ENCODE results near the gene IL17D. TPM values are rescaled to one million over a fixed set of nuclear protein-coding genes. Genes with fewer than 3 reads are reported as not detected.

IL17D gene
- total and polyA plus RNA-seq, 2 experiments from 2014 or later, result 1.6 to 2.3 TPM

DNA sequence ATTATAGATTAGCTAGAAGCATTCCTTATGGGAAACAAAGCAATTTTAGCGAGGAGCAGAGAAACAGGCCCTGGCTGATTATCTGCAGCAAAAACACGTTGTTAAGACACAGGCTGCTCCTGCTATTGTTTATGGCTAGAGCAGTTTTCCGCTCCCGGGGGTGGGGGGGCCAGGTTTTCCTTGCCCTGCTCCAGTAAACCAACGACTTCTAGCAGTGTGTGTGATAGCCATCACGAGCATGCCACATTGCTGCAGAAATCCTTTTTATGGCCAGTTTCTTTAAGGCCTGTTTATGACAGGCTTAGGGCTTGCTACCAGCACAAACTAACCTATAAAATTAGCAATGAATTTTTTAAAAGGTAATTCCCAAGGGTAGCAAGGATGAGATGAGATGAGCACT is 18.4 kb upstream of the IL17D start:
- Histone ChIP-seq H3K4me3 (no peak overlapping the region), H3K27me3 (ENCODE audit: insufficient read depth) (no peaks in the 10 kb centered on the region), H3K9me2 (ENCODE audit: insufficient read depth) (no peaks in the 10 kb centered on the region), H3K36me3 (ENCODE audit: insufficient read depth) (no peaks in the 10 kb centered on the region), H2AFZ (0 out of 2 replicates have a peak overlapping the region, but pooled peaks have one; percentile 53), H4K20me1 (replicated peaks; ENCODE audit: insufficient read depth) (no peaks in the 10 kb centered on the region), H3F3A (replicated peaks; ENCODE audit: low read depth) (no peaks in the 10 kb centered on the region), H3K27ac (ENCODE audit: low read depth) (no peak overlapping the region), H3K79me2 (replicated peaks; ENCODE audit: insufficient read depth) (no peaks in the 10 kb centered on the region), H3K4me2 (no peak overlapping the region), H3K4me1 (ENCODE audit: insufficient read depth) (peaks cover 48% of the 10 kb centered on the region)
- H3K4me1 Mint-ChIP-seq, result peaks cover 56% of the 10 kb centered on the region
- no peaks in the 10 kb centered on the region for H3K36me3 Mint-ChIP-seq (ENCODE audit: low read depth)
- H3K9me3 Mint-ChIP-seq, result no peaks in the 10 kb centered on the region
- no peaks in the 10 kb centered on the region for H3K27me3 Mint-ChIP-seq (ENCODE audit: insufficient read depth, low read depth, poor library complexity)
- no peak overlapping the region; the same call in 2 of the 3 replicates for H3K4me3 Mint-ChIP-seq
- H3K27ac Mint-ChIP-seq, result no peak overlapping the region
- TF ChIP-seq JUNB (IDR thresholded peaks at IDR 0.05; ENCODE audit: unreplicated experiment) (no peak), EZH2 (IDR thresholded peaks at IDR 0.05; ENCODE audit: low read depth, unreplicated experiment) (no peak), NANOG (IDR thresholded peaks at IDR 0.05; ENCODE audit: borderline replicate concordance) (no peak), ZNF331 (CRISPR knock-in tag; IDR thresholded peaks at IDR 0.05; ENCODE audit: low read depth) (no peak)
- TF ChIP-seq, protein P1, sequence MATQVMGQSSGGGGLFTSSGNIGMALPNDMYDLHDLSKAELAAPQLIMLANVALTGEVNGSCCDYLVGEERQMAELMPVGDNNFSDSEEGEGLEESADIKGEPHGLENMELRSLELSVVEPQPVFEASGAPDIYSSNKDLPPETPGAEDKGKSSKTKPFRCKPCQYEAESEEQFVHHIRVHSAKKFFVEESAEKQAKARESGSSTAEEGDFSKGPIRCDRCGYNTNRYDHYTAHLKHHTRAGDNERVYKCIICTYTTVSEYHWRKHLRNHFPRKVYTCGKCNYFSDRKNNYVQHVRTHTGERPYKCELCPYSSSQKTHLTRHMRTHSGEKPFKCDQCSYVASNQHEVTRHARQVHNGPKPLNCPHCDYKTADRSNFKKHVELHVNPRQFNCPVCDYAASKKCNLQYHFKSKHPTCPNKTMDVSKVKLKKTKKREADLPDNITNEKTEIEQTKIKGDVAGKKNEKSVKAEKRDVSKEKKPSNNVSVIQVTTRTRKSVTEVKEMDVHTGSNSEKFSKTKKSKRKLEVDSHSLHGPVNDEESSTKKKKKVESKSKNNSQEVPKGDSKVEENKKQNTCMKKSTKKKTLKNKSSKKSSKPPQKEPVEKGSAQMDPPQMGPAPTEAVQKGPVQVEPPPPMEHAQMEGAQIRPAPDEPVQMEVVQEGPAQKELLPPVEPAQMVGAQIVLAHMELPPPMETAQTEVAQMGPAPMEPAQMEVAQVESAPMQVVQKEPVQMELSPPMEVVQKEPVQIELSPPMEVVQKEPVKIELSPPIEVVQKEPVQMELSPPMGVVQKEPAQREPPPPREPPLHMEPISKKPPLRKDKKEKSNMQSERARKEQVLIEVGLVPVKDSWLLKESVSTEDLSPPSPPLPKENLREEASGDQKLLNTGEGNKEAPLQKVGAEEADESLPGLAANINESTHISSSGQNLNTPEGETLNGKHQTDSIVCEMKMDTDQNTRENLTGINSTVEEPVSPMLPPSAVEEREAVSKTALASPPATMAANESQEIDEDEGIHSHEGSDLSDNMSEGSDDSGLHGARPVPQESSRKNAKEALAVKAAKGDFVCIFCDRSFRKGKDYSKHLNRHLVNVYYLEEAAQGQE (IDR thresholded peaks at IDR 0.05; ENCODE audit: unreplicated experiment), result no peak
- TF ChIP-seq, protein P2, sequence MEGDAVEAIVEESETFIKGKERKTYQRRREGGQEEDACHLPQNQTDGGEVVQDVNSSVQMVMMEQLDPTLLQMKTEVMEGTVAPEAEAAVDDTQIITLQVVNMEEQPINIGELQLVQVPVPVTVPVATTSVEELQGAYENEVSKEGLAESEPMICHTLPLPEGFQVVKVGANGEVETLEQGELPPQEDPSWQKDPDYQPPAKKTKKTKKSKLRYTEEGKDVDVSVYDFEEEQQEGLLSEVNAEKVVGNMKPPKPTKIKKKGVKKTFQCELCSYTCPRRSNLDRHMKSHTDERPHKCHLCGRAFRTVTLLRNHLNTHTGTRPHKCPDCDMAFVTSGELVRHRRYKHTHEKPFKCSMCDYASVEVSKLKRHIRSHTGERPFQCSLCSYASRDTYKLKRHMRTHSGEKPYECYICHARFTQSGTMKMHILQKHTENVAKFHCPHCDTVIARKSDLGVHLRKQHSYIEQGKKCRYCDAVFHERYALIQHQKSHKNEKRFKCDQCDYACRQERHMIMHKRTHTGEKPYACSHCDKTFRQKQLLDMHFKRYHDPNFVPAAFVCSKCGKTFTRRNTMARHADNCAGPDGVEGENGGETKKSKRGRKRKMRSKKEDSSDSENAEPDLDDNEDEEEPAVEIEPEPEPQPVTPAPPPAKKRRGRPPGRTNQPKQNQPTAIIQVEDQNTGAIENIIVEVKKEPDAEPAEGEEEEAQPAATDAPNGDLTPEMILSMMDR (conservative IDR thresholded peaks at IDR 0.05; ENCODE audit: low read depth in 2 of 2), result no peak
- DNase-seq (ENCODE audit: low spot score) (no peak), ATAC-seq (peak; percentile 53)

DNA sequence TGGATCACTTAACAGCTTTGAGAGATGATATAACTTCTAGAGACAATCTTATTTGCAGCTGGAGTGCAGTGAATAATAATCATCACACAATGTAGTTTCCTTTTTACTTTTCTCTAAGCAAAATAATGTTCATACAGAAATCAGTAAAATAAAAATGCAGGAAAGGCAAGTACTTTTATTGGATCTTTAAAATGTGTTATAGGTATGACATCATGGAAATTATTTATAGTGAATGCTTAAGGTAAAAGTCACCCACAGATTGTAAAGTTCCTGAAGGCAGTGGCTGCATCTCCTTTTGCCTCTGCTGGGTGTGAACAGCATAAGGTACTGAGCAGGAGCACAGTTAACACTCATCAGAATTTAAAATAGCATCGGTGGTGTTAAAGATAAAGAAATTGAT is 17.3 kb upstream of the IL17D start:
- Histone ChIP-seq H3K36me3 (ENCODE audit: insufficient read depth) (no peaks in the 10 kb centered on the region), H3K9me2 (ENCODE audit: insufficient read depth) (no peaks in the 10 kb centered on the region), H3K79me2 (replicated peaks; ENCODE audit: insufficient read depth) (no peaks in the 10 kb centered on the region), H3K4me1 (ENCODE audit: insufficient read depth) (peaks cover 48% of the 10 kb centered on the region), H3K27me3 (ENCODE audit: insufficient read depth) (no peaks in the 10 kb centered on the region), H3F3A (replicated peaks; ENCODE audit: low read depth) (no peaks in the 10 kb centered on the region), H3K27ac (ENCODE audit: low read depth) (no peak overlapping the region), H4K20me1 (replicated peaks; ENCODE audit: insufficient read depth) (no peaks in the 10 kb centered on the region), H3K4me3 (no peak overlapping the region), H2AFZ (no peak overlapping the region), H3K4me2 (no peak overlapping the region)
- H3K9me3 Mint-ChIP-seq, result no peaks in the 10 kb centered on the region
- H3K27ac Mint-ChIP-seq, result no peak overlapping the region
- ATAC-seq (no peak), DNase-seq (ENCODE audit: low spot score) (no peak)
- H3K4me3 Mint-ChIP-seq, result no peak overlapping the region
- H3K4me1 Mint-ChIP-seq, result peaks cover 56% of the 10 kb centered on the region
- no peaks in the 10 kb centered on the region for H3K36me3 Mint-ChIP-seq (ENCODE audit: low read depth)
- no peaks in the 10 kb centered on the region for H3K27me3 Mint-ChIP-seq (ENCODE audit: insufficient read depth, low read depth, poor library complexity)
- TF ChIP-seq STAT1 (IDR thresholded peaks at IDR 0.05; ENCODE audit: unreplicated experiment), result no peak
- no peak for TF ChIP-seq ZNF114 (CRISPR knock-in tag; IDR thresholded peaks at IDR 0.05)
- TF ChIP-seq, protein P3, sequence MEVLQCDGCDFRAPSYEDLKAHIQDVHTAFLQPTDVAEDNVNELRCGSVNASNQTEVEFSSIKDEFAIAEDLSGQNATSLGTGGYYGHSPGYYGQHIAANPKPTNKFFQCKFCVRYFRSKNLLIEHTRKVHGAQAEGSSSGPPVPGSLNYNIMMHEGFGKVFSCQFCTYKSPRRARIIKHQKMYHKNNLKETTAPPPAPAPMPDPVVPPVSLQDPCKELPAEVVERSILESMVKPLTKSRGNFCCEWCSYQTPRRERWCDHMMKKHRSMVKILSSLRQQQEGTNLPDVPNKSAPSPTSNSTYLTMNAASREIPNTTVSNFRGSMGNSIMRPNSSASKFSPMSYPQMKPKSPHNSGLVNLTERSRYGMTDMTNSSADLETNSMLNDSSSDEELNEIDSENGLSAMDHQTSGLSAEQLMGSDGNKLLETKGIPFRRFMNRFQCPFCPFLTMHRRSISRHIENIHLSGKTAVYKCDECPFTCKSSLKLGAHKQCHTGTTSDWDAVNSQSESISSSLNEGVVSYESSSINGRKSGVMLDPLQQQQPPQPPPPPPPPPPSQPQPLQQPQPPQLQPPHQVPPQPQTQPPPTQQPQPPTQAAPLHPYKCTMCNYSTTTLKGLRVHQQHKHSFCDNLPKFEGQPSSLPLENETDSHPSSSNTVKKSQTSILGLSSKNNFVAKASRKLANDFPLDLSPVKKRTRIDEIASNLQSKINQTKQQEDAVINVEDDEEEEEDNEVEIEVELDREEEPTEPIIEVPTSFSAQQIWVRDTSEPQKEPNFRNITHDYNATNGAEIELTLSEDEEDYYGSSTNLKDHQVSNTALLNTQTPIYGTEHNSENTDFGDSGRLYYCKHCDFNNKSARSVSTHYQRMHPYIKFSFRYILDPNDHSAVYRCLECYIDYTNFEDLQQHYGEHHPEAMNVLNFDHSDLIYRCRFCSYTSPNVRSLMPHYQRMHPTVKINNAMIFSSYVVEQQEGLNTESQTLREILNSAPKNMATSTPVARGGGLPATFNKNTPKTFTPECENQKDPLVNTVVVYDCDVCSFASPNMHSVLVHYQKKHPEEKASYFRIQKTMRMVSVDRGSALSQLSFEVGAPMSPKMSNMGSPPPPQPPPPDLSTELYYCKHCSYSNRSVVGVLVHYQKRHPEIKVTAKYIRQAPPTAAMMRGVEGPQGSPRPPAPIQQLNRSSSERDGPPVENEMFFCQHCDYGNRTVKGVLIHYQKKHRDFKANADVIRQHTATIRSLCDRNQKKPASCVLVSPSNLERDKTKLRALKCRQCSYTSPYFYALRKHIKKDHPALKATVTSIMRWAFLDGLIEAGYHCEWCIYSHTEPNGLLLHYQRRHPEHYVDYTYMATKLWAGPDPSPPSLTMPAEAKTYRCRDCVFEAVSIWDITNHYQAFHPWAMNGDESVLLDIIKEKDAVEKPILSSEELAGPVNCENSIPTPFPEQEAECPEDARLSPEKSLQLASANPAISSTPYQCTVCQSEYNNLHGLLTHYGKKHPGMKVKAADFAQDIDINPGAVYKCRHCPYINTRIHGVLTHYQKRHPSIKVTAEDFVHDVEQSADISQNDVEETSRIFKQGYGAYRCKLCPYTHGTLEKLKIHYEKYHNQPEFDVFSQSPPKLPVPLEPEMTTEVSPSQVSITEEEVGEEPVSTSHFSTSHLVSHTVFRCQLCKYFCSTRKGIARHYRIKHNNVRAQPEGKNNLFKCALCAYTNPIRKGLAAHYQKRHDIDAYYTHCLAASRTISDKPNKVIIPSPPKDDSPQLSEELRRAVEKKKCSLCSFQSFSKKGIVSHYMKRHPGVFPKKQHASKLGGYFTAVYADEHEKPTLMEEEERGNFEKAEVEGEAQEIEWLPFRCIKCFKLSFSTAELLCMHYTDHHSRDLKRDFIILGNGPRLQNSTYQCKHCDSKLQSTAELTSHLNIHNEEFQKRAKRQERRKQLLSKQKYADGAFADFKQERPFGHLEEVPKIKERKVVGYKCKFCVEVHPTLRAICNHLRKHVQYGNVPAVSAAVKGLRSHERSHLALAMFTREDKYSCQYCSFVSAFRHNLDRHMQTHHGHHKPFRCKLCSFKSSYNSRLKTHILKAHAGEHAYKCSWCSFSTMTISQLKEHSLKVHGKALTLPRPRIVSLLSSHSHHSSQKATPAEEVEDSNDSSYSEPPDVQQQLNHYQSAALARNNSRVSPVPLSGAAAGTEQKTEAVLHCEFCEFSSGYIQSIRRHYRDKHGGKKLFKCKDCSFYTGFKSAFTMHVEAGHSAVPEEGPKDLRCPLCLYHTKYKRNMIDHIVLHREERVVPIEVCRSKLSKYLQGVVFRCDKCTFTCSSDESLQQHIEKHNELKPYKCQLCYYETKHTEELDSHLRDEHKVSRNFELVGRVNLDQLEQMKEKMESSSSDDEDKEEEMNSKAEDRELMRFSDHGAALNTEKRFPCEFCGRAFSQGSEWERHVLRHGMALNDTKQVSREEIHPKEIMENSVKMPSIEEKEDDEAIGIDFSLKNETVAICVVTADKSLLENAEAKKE (CRISPR knock-in tag; IDR thresholded peaks at IDR 0.05), result no peak
- TF ChIP-seq ETS1 (IDR thresholded peaks at IDR 0.05), result no peak

Measured in GM23338 (cell line).